OCI-LY3 (cell line): ENCODE measurements around the gene ICAM5.
"Not testable (repeated sequence)": the region's sequence is repeated elsewhere in the genome, so short reads cannot be mapped to it uniquely, and the experiment has no call there.

ENCODE experiments used
- CTCF ChIP-seq: fragments of 200-600, 300-600 bp; sonication (generic); IDR thresholded peaks from 2 replicates; pipeline ENCODE4 v1.5.1; 2014; ENCODE audit warnings: antibody characterized with exemption, low read length, low read depth
- EZH2phosphoT487 ChIP-seq: fragments of 200-600 bp; shearing (Covaris generic); IDR thresholded peaks from 2 replicates; pipeline ENCODE4 v1.6.1; 2018; ENCODE audit warnings: antibody characterized with exemption, mixed run types, low read depth

GRCh38 chr19:10336725-10337124 lies 47.0 kb downstream of the ICAM5 start:
- not testable (repeated sequence) for TF ChIP-seq CTCF, EZH2phosphoT487
